Left lung (tissue), 10 donors: ENCODE measurements around the gene HGFAC. TPM values are rescaled to one million over a fixed set of nuclear protein-coding genes. Genes with fewer than 3 reads are reported as not detected.
"Not testable (repeated sequence)": the region's sequence is repeated elsewhere in the genome, so short reads cannot be mapped to it uniquely, and the experiment has no call there.

ENCODE experiments used
- ATAC-seq: fragments of 200-7000 bp; cut with Tn5 transposase; one replicate; pipeline ENCODE4 v1.9.1; 2020; ENCODE audit warnings: moderate library complexity
- DNase-seq, 4 donors: peaks; one replicate each; pipeline ENCODE4 v3.0.0-alpha.2; 2013 to 2020
- H3K27ac ChIP-seq, 2 donors: fragments of 200-600 bp; sonication (generic) in 1 of 2; one replicate each; pipeline versions ENCODE4 v1.5.0 to v1.8.0; 2020 to 2021
- H3K27me3 ChIP-seq, 2 donors: fragments of 200-600 bp; sonication (generic) in 1 of 2; one replicate each; pipeline versions ENCODE4 v1.5.0 to v1.8.0; 2020 to 2021
- H3K36me3 ChIP-seq, 2 donors: fragments of 200-600 bp; sonication (generic) in 1 of 2; one replicate each; pipeline versions ENCODE4 v1.5.0 to v1.8.0; 2020 to 2021
- H3K4me1 ChIP-seq, 2 donors: fragments of 200-600 bp; one replicate each; pipeline ENCODE4 v1.8.0; 2021
- H3K4me3 ChIP-seq, 2 donors: fragments of 200-600 bp; sonication (generic) in 1 of 2; one replicate each; pipeline versions ENCODE4 v1.5.0 to v1.8.0; 2020 to 2021; ENCODE audit warnings: mild to moderate bottlenecking in 1 of 2
- H3K9me3 ChIP-seq, 2 donors: fragments of 200-600 bp; sonication (generic) in 1 of 2; one replicate each; pipeline versions ENCODE4 v1.5.0 to v1.8.0; 2020 to 2021
- intact Hi-C, 2 donors: fragments of 100-400 bp; cut with DNase I; formaldehyde crosslinking; loops; one replicate each; pipeline versions ENCODE4 v1.11.2 to v1.14.2; 2022
- polyA plus RNA-seq, 6 donors: library from polyadenylated mRNA; unstranded; fragments of 120-200 nt; gene quantifications; one replicate each; pipeline ENCODE4 v1.2.1, GENCODE V29; 2013; ENCODE audit not compliant: insufficient read length in 6 of 6
- total RNA-seq, 2 donors: library from RNA; stranded (reverse); fragmentation: NEBNext Ultra II Directional; extraction: Animal tissue kit (Norgen Biotek cat#: 25700); gene quantifications; one replicate each; pipeline ENCODE4 v1.2.1, GENCODE V29; 2021
- TF ChIP-seq, protein P1 (sequence below), 2 donors: fragments of 200-600 bp; sonication (generic) in 1 of 2; IDR thresholded peaks; one replicate each; pipeline versions ENCODE4 v1.5.0 to v1.8.0; 2021; ENCODE audit warnings: antibody characterized with exemption in 2 of 2
- donor health status: DM: no; HTN: yes; CAD: no.
- donor health status: DM: no; HTN: no; CAD: no.

Gene HGFAC
- total and polyA plus RNA-seq, 8 donors: 0.32 to 1.5 (median 0.72) TPM; not detected in 1

DNA sequence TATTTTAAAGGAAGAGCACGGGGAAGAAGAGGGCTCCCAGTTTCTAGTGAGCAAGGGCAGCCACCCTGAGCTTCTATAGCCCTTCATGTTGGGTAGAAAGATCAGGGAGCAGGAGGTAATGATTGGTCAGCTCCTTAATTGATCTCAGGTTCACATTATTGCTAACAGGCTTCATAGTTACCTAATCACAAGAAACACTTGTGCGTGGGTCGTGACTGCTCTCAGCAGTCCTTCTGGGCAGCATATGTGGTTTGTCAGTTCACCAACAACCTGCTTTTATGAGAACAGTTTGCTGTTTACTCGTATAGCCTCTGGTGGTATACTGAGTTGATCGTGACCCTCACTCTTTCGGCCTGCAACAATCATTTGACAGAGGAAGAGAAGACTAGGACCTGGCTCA is 16.6 kb downstream of the HGFAC start:
- Histone ChIP-seq H3K9me3 (peaks cover 0 to 19% of the 10 kb centered on the region in 2 donors), H3K27ac (no peak overlapping the region), H3K4me1 (peaks cover under 1% of the 10 kb centered on the region in 2 donors), H3K36me3 (no peaks in the 10 kb centered on the region), H3K4me3 (no peak overlapping the region), H3K27me3 (peaks cover under 1 to 21% of the 10 kb centered on the region in 2 donors)
- ATAC-seq (no peak), DNase-seq (no peak)
- TF ChIP-seq, protein P1, sequence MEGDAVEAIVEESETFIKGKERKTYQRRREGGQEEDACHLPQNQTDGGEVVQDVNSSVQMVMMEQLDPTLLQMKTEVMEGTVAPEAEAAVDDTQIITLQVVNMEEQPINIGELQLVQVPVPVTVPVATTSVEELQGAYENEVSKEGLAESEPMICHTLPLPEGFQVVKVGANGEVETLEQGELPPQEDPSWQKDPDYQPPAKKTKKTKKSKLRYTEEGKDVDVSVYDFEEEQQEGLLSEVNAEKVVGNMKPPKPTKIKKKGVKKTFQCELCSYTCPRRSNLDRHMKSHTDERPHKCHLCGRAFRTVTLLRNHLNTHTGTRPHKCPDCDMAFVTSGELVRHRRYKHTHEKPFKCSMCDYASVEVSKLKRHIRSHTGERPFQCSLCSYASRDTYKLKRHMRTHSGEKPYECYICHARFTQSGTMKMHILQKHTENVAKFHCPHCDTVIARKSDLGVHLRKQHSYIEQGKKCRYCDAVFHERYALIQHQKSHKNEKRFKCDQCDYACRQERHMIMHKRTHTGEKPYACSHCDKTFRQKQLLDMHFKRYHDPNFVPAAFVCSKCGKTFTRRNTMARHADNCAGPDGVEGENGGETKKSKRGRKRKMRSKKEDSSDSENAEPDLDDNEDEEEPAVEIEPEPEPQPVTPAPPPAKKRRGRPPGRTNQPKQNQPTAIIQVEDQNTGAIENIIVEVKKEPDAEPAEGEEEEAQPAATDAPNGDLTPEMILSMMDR (IDR thresholded peaks at IDR 0.05): no peak
- intact Hi-C loops: no loop called here

GRCh38 chr4:3459156-3459555 is 17.4 kb downstream of the HGFAC start:
- ATAC-seq, H3K4me3 ChIP-seq, H3K4me1 ChIP-seq, intact Hi-C loops, H3K36me3 ChIP-seq, H3K27ac ChIP-seq: not testable (repeated sequence)
- Histone ChIP-seq H3K9me3 (peaks cover 0 to 19% of the 10 kb centered on the region in 2 donors), H3K27me3 (peaks cover 6 to 29% of the 10 kb centered on the region in 2 donors)
- peak in 1 of 4 donors; percentile 18 for DNase-seq

- ATAC-seq (no peak), DNase-seq (peak in 1 of 4 donors; percentile 63)
- no peak overlapping the region for H3K27ac ChIP-seq
- peaks cover 0 to 4% of the 10 kb centered on the region in 2 donors for H3K9me3 ChIP-seq
- peaks cover 3 to 4% of the 10 kb centered on the region in 2 donors for H3K4me1 ChIP-seq
- no peak overlapping the region for H3K4me3 ChIP-seq
- peaks cover 6 to 47% of the 10 kb centered on the region in 2 donors for H3K27me3 ChIP-seq
- TF ChIP-seq, protein P1 (IDR thresholded peaks at IDR 0.05): no peak
- H3K36me3 ChIP-seq: no peaks in the 10 kb centered on the region
- intact Hi-C loops: no loop called here
These were observed 19.2 kb downstream of the HGFAC start for GRCh38 chr4:3460926-3461325.

DNA sequence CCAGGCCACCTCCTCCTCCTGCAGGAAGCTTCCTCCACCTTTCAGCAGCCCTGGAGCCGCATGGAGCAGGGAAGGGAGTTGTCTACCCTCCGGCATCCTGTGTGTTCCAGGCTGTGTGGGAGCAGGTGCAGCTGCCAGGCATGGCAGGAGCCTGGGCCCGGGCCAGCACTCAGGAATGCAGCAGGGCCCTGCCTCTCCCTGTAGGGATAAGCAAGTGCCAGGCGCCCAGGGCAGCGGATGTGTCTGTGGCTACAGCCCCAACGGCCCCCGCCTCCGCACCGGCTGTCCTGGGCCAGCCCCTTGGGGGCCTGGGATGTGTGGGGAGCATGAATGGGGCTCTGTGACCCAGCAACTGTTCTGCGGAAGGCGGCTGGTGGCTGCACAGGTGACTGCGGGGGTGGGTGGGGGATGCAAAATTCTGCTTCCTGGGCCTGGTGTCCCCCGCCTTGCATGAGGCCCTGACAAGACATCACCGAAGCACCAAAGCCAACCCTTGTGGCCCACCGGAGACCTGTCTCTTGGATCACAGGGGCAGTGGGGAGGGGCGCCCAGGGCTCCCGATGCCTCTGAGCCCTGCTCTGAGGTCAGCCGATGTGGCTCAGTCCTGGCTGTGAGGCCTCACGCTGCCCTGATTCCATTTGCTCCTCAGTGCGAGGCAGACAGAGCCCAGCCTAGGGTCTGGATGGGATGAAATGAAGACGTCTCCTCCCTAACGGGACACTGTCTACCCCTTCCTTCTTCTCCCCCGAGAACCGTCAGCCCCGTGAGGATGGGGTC is 19.9 kb downstream of the HGFAC start:
- intact Hi-C loops: no loop called here
- H3K27ac ChIP-seq: no peak overlapping the region
- peaks cover 6 to 55% of the 10 kb centered on the region in 2 donors for H3K27me3 ChIP-seq
- peak in 2 of 4 donors; percentile 77 to 88 for DNase-seq
- TF ChIP-seq, protein P1 (IDR thresholded peaks at IDR 0.05): no peak
- peak; percentile 89 for ATAC-seq
- peaks cover 3 to 4% of the 10 kb centered on the region in 2 donors for H3K4me1 ChIP-seq
- no peaks in the 10 kb centered on the region for H3K36me3 ChIP-seq
- H3K4me3 ChIP-seq: no peak overlapping the region
- H3K9me3 ChIP-seq: peaks cover 0 to 2% of the 10 kb centered on the region in 2 donors

- peaks cover 3 to 4% of the 10 kb centered on the region in 2 donors for H3K4me1 ChIP-seq
- no peak overlapping the region for H3K27ac ChIP-seq
- ATAC-seq: no peak
- TF ChIP-seq, protein P1 (IDR thresholded peaks at IDR 0.05): no peak
- DNase-seq: peak in 1 of 4 donors; percentile 73
- intact Hi-C loops: no loop called here
- no peaks in the 10 kb centered on the region for H3K36me3 ChIP-seq
- H3K4me3 ChIP-seq: no peak overlapping the region
- peaks cover 6 to 61% of the 10 kb centered on the region in 2 donors for H3K27me3 ChIP-seq
- no peaks in the 10 kb centered on the region for H3K9me3 ChIP-seq
These were observed 20.6 kb downstream of the HGFAC start for GRCh38 chr4:3462321-3462789.
